Stimulated activated CD4-positive, alpha-beta T cell treated with anti-CD3 and anti-CD28 coated beads, Interleukin-4, amount 100 ng/mL, for 24 hours (primary cell): ENCODE data around the gene HAUS7.

Experiments
- DNase-seq: peaks from one replicate; pipeline ENCODE4 v3.0.0-alpha.2; 2020

The HAUS7 gene

DNA sequence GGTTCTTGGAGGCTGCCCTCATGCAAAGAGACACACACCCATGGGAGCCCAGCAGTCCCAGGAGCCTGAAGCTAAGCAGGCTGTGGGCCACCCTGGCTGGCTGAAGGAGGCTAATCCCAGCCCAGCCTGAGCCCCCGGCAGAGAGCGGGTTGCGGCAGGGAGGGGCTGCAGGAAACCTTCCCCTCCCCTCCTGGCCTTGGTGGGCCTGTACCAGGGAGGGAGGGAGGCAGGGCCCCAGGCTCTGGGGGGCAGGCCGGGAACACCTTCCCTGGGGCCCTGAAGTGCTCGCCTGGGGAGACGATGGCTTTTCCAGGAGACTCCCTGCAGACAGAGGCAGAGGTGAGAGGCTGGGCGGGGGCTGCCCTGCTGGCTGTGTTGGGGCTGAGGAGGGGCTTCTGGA is 28.1 kb upstream of the HAUS7 start:
- no peak for DNase-seq

DNA sequence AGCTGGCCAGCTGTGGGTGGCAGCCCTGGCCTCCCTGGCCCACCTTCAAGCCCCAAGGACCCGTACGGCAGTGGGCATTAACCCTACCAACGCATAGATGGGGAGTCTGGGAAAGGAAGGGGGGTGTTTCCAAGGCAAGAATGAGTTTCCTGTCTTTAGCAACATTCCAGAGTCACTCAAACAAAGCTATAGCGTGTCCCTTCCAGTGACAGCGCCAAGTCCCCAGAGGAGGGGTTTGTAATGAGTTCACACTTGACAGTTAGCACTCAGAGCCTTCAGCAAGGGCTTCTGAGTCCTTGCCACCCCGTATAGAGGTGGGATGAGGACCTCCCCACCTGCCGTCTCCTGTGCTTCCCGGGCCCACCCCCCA is 26.2 kb upstream of the HAUS7 start:
- no peak for DNase-seq

DNA sequence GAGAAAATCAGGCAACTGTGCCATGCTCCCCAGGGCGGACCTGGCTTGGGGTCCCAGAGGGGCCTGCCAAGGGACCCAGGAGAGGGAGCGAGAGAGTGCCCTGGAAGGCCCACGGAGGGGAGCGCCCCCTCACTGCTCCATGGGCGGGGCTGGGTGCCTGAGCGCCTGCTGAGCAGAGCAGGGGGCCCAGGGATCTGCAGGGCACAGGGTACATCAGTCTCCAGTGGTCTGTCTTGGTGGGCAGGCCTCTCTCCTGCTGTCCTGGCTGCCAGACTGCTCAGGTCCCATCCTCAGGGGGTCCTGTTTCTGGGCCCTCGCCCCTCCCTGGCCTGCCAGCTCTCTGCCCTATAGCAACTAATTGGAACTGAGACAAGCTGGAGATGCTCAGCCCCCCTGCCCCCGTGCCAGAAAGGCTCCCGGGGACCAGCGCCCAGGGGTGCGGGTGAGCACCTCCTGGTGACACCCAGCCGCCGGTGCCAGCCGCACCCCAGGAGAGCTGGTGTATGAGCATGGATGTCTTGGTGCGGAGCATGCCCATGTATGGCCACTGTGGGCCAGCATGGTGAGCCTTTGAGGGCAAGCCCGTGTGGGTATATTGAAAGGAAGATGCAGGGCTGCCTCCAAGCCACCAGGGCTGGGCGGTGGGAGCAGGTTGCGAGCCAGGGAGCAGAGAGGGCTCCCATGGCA is 25.7 kb upstream of the HAUS7 start:
- DNase-seq: no peak

DNA sequence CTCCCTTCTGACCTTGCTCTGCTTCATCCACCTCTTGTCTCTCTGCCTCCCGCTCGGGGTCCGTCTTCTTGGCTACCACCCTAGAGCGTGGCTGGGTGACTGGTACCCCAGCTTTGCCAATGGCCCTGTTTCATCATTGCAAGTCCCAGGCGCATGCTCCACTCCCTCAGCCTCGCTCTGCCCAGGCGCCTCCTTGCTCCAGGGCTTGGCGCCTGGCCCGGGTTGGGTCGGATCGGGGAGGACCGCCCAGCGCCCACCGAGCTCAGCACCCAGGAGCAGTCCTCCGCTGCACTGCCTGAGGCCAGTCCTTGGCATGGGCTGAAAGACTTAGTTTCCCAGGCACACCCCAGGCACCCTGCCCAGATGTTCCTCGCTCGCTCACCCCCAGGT is 25.0 kb upstream of the HAUS7 start:
- no peak for DNase-seq

DNA sequence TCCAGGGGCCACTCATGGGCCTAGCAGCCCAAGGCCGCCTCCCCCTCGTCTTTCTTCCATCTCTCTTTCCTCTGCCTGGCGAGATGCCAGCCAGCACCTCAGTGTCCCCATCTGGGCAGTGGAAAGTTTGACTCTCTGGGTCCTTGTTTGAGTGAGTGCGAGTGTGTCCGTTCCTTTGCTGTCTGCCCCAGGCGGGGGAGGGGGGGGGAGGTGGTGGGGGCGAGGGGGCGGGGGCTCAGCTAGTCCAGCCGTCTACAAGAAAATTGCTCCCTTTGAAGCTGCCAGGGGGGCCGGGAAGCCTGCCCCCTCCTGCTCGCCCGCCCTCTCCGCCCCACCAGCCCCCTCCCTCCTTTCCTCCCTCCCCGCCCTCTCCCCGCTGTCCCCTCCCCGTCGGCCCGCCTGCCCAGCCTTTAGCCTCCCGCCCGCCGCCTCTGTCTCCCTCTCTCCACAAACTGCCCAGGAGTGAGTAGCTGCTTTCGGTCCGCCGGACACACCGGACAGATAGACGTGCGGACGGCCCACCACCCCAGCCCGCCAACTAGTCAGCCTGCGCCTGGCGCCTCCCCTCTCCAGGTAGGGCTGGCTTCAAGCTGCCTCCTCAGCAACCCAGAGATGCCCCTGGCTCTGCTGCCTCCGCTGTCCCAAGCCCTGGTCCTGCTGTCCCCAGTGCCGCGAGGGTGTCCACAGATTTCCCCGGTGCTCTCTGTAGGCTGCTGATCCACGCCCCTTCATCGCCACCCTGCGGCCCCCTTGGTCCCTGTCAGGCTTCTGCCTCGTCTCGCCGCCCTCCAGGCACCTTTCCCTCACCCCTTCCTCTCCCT is 24.4 kb upstream of the HAUS7 start, which contains the start of gene BGN:
Gene BGN (plus strand): TSS at position 440 of the 821 bp plus-strand sequence. CDS start 9,652 bp downstream, outside the sequence.
- DNase-seq: no peak

DNA sequence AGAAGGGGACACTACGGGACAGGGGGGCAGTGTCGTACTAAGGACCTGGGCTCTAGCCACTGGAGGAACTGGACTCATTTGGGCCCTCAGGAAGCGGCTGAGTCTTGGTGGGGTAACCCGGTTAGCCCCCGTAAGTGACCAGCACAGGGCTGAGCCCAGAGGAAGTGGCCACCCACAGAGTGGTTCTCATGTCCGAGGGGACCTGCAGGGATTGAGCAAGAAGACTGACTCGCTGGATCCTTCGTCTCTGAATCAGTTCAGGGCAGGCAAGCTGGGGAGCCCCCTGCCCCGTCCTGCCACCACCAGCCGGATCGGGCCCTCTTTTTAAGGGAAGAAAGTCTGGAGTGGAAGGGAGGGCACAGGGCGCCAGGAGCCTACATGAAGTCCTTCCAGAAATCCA is 23.7 kb upstream of the HAUS7 start:
- DNase-seq: no peak

DNA sequence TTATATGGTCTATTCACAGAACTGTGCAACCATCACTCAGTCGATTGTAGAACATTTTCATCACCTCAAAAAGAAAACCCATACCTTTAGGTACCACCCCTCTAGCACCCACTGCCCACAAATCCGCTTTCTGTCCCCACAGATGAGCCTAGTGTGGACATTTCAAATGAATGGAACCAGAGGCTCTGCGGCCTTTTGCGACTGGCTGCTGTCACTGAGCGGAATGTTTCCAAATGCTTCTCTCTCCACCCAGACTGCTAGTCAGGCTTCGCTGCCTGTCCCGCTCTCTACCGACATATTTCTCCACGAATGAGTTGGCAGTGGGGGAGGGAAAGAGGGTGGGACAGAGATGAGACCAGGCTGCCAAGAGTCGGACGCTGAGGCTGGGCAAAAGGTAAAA is 22.7 kb upstream of the HAUS7 start:
- no peak for DNase-seq

DNA sequence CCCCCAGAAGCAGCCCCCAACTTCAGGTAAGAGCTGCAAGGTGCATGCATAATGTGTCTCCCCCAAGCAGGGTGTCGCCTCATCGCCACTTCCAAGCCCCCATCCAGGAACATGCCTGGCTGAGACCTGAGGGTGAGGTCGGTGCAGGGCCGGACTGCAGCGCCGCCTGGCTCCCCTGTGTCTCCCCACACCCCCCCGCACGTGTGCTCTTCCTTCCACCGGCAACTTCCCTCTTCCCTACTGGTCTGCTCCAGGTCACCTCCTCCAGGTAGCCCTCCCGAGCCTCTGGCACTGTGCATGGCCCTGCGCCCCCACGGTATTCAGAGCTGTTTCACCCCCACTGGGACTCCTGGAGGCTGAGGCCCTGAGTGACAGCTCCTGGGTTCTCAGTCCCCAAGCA is 22.2 kb upstream of the HAUS7 start:
- no peak for DNase-seq

DNA sequence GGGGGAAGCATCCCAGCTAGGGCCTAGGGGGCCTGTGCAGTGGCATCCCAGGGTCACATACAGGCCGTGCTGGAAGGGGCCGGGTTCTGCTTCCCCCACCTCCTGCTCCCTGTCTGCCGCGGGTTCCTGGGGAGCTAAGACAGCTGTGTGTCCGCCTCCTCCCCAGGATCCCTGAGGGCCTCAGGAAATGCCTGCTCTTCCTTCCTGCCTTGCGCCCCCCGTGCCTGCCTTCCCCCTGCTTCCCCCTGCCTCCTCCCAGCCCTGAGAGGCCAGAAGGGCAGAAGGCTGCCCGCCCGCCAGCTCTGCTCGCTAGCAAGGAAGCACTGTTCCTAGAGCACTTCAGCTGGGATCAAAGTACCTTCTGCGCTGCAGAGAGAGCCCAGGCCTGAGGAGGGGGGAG is 21.5 kb upstream of the HAUS7 start:
- no peak for DNase-seq

DNA sequence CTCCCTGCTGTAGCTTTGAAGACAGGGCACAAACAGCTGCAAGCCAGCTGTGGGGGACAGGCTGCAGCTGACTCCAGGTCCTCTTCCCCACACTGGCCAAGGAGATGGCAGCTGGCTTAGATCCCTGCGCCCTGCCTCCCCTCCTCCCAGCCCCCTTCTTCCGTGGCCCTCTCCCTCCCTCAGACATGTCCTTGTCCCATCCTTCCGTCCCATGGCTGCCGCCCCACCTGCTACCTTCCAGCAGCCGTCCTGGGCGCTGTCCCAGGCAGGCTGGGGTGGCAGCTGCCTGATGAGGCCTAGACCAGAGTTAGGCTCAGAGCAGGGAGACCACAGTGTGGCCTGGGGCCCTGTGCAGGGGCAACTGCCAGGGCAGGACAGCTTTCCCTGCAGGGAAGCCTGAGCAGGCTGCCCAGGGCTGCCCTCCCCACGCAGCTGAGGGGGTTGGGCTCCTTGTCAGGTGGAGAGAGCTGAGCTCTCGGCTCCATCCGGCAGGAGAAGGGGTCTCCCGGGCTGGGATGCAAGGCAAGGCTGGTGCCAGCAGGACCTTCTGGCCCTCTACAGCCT is 21.1 kb upstream of the HAUS7 start:
- no peak for DNase-seq

DNA sequence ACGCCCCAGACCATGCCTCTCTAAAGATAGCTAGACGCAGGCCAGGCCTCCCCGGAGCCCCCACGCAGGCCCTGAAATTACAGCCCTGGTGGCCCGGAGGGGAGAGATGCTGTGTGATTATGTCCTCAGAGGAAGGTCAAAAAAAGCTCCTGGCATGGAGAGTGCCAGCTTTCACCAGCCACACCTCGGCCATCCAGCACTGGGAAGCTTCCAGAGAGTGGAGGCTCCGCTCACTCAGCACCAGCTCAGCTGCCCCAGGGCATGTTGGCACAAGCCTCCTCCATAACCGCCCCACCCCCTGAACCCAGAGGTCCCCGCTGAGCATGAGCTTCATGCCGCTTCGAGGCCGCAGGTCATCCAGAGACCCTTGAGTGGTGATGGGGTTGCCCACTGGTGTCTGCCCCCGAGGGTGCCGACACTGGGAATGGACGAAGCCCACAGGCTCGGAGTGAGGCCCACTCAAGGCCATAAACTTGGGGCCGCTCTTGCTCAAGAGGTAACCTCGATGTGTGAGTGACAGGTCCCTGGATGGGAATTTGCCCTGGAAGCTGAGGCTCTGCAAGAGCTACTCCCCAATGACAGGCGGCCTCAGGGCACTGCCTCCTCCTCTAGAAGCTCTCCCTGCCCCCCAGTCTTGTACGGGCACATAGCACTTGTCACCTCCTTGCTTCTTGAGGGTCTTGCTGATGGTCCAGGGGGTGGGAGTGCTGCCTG is 20.0 kb upstream of the HAUS7 start:
- no peak for DNase-seq

DNA sequence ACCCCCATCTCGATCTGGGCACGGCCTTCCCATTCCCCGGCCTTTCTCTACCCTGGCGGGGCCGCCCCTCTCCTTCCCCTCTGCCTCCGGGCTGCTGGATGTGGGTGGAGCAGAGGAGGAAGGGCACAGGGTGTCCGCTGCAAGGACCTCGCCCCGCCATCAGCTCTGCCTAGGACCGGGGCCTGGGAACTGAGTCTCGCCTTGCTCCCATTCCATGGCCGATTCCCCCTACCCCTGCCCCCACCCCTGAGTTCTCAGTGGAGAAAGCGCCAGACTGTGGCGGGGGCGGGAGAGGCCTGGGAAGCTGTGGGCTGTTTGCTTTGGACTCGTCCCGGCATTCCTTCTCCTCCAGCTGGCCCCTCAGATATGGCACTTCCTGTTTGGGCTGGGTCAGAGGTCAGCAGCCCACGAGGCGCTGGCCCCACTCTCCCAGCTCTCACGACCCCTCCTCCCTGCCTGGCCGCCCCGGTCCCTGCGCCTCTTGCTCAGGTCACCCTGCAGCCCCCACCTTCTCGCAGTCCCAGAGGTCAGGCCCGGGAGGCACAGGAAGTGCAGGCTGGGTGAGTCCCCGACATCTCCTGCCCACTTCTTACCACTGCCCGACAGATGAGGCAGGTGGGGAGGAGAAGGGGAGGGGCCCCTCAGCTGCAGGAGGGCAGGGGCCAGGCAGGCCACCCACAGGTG is 18.0 kb upstream of the HAUS7 start:
- no peak for DNase-seq

DNA sequence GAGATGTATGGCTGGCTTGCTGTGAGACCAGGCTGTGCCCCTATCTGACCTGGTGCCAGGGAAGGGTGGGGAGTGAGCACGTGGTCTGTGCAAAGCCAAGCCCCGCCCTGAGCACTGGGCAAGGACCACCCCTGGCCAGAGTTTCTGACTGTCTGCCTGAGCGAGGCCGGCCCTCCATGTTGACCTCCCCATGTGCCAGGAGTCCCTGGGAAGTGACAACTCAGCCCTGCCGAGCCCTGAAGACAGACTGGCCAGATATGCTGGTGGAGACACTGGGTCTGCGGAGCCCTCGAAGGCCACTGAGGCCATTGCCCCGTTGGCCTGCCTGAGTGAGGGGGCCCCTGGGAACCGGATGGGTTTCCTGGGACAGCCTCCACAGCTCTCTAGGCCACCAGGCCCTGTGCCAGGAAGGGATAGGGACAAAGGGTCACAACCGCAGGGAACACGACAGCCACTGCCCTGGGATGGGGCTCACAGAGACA is 17.3 kb upstream of the HAUS7 start:
- no peak for DNase-seq

DNA sequence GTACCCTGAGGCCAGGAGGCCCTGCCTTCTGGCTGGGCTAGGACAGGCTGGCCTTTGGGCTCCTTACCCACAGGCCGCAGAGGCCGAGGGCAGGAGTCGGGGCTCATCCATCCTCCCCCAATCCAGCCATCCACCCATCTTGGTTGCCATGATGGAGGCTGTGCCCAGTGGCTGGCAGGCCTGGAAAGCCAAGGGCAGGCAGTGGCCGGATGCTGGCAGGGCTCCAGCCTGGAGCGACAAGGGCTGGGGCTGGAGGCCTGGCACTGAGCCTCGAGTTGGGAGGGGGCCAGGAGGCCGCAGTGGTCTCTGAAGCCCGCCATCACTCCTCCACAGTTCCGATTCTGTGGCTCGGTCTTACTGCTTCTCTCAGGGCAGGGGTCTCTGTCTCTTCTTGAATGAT is 15.8 kb upstream of the HAUS7 start:
- no peak for DNase-seq

DNA sequence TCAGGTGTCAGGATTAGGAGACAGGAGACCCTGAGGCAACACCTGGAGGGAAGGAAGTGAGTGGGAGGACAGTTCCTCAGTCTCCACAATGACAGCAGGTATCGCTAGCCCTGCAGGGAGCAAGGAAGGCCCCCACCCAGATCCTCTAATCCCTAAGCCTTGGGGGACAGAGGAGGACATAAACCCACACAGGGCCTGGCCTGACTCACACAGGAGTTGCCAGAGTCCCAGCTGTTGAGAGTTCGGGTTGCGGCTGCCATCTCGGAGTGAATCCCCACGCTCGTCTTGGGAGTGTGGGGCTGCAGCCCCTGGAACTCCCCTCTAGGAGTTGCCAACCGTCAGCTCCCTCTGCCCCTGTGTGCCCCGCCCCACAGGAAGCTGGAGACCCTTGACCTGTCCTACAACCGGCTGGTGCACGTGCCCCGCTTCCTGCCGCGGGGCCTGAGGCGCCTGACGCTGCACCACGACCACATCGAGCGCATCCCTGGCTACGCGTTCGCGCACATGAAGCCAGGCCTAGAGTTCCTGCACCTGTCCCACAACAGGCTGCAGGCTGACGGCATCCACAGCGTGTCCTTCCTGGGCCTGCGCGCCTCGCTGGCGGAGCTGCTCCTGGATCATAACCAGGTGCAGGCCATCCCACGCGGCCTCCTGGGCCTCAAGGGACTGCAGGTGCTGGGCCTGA is 15.2 kb upstream of the HAUS7 start:
- no peak for DNase-seq

DNA sequence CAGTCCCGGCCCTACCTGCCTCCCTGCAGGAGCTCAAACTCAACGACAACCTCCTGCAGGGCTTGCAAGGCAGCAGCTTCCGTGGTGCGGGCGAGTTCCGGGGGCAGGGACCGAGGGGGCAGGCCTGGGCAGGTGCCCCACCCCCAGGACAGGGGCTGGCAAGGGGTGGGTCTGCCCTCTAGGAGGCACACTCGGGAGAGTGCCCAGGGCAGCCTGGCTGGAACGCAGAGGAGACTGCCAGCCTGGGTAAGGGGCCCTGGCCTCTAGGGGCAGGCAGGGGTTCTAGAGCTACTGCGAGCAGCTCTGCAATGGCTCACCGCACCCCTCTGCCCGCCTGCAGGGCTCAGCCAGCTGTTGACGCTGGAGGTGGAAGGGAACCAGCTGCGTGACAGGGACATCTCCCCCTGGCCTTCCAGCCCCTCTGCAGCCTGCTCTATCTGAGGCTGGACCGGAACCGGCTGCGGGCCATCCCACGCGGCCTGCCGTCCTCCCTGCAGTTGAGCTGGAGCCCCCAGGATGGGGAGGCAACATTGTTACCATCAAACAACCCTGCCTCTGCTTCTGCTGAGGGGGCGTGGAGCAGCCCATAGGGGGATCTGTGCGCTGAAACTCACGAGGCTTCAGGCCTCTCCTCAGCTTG is 12.1 kb upstream of the HAUS7 start:
- no peak for DNase-seq

DNA sequence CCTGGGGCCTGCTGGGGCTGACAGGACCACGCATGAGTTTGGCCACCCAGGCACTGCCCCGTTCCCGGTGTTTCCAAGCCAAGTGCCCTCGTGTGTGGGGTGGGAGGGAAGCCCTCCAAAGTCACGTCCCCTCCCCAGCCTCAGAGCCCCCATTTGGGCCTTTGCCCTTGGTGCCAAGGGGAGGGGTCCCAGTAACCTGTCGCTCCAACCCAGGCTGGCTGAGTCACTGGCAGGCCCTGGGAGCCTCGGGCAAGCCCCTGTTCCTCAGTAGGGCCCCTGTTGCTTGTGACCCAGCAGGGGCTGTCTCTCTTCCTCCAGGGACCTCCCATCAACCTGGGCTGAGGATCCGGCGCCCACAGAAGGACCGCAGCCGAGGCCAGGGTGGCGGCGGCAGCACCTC is 10.7 kb upstream of the HAUS7 start:
- no peak for DNase-seq

DNA sequence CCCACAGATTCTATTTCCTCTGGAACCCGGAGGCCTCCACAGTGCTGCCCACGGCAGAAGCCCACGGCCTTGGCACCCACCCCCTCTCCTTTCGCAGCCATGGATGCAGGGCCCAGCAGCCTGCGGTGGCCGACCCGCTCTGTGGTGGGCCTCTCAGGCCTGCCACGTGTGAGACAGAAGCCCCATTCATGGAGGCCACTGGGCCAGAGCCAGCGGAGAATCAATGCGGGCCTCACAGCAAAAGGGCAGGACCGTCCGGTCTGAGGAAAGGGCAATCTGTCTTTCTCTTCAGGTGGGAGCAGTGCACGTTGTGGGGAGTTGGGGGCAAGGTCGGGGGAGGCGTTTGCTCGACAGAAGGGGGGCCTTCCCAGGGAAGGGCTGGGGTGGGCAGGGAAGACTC is 8.4 kb upstream of the HAUS7 start:
- DNase-seq: no peak

DNA sequence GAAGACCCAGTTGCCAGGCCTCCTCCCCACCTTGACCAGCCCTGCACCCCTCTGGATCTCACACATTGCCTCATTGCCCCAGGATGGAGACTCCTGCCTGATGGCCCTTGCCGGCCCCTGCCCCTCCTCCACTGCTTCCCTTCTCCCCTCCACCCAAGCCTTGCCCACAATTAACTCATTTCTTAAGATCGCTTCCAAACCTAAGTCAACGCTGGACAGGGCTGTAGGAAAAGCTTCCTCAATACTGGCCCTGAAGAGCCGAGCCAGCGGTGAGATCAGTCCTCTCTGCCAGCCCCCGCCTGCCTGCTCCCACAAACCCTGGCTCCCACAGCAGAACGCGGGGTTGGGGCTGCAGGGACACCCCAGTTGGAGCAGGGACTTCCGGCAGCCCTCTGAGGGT is 7.5 kb upstream of the HAUS7 start:
- no peak for DNase-seq

DNA sequence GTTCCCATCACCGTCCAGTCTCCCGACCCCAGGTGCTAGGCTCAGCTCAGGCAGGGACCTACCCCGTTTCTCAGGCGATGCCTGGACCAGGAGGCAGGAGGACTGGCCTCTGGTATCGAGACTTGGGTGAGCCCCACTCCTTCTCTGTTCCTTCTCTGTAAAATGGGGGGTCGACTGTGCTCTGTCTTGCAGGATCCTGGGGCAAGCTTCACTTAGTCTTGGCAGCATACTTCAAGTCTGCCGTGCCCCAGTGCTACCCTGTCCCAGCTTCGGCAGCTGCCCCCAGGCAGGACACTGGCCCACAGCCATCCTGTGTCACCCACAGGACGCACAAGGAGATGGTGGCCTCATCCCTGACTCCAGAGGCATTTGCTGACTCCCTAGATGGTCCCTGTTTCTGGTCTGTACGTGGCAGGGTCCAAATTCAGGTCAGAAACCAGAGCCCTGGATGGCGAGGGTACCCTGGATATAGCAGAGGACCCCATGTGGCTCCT is 7.0 kb upstream of the HAUS7 start:
- DNase-seq: no peak

DNA sequence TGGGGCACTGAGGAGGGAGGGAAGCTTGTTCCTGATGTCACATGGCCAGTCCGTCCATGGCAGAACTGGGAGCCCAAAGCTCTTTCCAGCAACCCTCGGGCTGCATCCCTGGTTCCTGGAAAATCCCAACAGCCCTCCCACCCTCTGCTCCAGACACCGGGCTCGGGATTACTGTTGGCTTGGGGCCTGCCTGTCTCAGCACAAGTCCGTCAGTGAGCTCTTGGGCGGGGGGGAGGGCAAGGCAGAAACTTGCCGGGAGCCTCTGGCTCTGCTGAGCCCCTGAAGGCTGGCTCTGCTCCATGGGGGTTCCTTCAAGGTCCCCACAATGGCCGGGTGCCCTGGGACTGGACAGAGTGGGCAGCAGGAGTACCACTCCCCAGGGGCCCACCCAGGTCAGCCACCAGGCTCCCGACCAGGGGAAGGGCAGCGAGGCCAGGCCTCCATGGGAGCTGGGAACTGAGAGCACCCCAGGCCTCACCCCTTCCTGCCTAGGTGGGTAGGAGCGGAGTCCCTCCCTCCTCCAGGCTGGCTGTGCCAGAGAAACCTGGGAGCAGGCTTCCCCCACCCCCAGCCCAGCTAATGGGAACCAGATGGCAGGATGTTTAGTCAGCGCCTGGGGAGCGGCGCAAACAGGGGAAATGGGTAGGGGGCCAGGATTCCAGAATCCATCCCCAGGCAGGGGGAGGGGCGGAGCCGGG is 6.4 kb upstream of the HAUS7 start:
- DNase-seq: no peak
